HG02852 (cell line): ENCODE results near the gene CMSS1.
"Not testable (repeated sequence)": the region's sequence is repeated elsewhere in the genome, so short reads cannot be mapped to it uniquely, and the experiment has no call there.

ENCODE experiments used
- ATAC-seq: cut with Tn5 transposase; IDR thresholded peaks from one replicate; pipeline ENCODE4 v1.9.1; 2021; ENCODE audit warnings: mild to moderate bottlenecking, moderate library complexity; ENCODE audit not compliant: unreplicated experiment

CMSS1 gene

DNA sequence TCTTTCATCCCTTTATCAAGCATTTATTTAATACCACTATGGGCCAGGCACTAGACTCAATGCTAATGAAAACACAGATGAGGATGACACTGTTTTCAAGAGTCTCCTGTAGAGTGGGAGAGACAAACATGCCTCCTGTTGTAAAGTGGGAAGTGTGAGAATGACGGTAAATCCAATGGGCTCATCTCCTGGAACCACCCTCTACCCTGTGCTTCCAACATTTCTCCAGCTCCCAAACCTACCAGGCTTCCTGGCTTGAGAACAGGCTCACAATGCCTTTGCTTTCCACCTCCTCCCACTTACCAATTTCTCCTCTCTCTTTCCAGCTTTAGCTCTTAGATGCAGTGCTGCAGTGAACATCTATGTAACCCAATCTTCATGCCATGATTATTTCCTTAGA lies 389.0 kb downstream of the CMSS1 start:
- ATAC-seq = no peak

DNA sequence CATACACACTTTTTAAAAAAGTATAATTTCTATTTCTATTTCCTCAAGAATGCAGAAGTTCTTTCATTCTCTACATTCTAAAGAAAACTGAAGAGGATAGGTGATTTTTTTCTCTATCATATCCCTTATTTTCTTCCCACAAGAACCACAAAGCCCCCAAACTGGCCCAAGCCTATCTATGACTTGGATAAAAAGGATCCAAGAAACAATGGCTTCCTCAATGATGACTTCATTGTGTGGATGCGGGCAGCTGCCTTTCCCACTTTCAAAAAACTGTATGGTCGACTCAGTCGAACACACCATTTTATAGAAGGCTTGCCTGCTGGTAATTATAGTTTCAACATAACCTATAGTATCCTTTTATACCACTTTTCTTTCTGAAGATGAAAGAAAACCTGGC lies 390.2 kb downstream of the CMSS1 start:
- no peak for ATAC-seq

DNA sequence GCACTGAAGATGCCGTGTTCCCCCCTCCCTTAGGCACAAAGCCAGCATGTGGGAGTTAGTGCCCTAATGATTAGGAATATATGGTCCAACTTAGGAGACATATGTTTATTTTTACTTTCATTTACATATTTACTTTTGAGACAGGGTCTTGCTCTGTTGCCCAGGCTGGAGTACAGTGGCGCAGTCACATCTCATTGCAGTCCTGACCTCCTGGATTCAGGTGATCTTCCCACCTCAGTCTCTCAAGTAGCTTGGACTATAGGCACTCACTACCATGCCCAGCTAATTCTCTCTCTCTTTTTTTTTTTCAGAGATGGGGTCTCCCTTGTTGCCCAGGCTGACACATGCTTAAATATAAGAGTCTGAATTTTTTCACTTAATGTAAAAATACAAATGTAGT lies 391.5 kb downstream of the CMSS1 start:
- no peak for ATAC-seq

DNA sequence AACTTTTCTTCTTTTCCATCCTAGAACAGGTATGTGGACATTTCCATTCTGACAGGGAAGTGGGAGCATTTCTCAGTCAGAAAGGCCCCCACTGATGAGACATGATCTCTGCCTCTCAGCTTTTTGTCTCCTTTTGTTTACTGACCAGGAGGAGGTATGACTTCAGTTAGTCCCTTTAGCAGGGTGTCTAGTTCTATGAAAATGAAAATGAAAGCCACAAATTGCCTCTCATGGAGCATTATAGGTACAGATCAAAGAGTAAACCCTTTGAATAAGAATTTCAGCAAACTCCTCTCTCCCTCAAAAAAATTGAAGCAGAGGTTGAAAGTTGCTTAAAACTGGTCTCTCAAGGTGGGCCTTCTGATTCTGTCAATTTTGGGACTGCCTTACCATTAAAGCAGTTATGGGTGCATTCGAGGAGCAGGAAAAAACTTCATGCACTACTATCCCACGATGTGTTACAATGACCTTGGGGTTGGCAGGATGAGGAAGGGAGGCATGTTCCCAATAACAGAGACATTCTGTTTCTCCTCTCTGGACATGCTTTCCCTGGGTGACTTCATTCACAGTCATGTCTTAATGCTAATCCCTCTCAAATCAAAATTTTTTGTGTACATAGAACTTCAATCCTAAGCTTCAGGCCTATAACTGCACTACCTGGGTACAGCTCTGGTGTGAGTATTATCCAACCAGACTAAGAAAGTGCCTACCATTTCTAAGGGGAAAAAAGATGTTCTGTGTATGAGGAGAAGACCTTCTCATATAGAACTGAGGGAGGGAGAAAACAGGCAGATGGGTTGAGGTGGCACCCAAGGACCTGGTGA lies 392.5 kb downstream of the CMSS1 start:
- peak; percentile 97 for ATAC-seq

DNA sequence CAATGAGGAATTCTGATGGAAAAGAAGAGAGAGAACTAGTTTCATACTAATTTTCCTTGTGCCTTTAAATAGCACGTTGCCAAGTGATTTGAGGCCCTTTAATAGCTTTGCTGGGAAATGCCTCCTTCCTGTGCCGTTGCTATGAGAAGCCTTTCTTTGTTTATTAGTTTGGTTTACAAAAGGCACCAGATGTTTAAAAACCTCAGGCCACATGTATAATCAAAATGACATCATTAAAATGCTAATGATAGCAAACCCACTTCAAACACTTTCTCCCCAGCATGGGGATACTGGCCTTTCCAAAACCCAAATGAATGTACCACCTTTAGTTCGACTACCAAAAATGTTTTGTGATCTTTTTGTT lies 393.1 kb downstream of the CMSS1 start:
- peak; percentile 7 for ATAC-seq

DNA sequence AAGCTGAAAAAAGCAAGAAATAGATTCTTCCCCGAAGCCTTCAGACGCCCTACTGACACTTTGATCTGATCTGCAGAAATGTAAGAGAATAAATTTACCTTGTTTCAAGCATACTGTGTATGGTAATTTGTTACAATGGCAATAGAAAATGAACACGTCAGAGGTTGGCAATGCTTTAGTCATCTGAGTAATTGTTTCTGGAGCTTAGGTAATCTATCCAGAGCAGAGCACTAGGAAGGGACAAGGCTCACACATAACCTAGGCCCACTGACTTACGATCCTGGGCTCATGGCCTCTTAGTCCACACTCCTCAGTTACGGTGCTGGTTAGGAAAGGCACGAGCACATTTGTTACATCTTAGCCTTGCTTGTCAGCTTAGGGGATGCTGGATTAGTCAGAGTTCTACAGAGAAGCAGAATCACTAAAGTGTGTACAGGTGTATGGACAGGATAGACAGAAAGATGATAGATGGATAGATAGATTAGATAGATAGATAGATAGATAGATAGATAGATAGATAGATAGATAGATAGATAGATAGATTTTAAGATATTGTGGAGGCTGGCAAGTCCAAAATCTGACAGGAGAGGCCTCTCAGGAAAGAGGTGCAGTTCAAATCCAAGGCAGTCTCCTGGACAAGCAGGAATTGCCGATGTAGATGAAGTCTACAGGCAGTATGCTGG lies 396.4 kb downstream of the CMSS1 start:
- no peak for ATAC-seq

DNA sequence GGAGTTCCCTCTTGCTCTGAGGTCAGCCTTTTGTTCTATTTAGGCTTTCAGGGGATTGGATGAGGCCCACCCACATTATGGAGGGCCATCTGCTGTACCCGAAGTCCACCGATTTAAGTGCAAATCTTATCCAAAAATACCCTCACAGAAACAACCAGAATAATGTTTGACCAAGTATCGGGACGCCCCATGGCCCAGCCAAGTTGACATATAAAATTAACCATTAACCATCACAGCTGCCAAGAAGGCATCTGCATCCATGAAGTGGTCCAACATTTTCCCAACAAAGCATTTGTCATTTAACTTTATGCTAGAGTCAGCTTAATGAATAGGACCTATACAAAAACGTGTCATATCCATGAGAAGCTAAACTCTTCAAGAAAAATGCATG lies 396.9 kb downstream of the CMSS1 start:
- no peak for ATAC-seq

DNA sequence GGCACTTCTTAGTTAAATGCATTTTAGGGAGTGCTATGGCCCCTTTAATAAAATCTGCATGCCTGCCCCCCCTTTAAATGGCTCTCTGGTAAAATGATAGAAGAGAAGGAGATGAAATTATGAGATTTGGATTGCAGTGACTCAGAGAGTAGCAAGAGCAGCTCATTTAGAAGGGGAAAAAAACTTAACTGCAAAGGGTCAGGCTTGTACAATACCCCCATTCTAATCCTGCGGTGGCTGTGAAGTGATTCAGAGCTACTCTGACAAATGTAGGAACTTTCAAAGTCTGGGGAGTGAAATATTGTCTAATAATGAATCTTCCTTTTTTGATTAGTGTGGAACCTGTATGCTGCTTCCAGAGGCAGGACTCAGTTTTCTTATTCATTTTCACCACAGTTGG lies 399.1 kb downstream of the CMSS1 start:
- no peak for ATAC-seq

DNA sequence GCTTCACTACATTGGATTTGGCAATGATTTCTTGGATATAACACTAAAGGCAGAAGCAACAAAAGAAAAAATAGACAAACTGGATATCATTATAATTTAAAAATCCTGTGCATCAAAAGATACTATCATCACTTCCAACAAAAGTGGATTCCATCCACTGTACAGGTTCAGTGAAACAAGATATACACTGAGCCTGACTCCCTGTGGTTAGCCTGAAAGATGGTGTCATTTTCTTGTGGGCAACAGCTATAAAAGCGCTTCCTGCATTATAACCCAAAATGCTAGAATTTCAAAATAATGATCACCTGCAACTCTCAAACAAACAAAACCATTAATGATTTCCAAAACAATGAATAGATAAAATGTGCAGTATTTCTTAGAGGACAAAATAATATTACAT lies 403.5 kb downstream of the CMSS1 start:
- no peak for ATAC-seq

DNA sequence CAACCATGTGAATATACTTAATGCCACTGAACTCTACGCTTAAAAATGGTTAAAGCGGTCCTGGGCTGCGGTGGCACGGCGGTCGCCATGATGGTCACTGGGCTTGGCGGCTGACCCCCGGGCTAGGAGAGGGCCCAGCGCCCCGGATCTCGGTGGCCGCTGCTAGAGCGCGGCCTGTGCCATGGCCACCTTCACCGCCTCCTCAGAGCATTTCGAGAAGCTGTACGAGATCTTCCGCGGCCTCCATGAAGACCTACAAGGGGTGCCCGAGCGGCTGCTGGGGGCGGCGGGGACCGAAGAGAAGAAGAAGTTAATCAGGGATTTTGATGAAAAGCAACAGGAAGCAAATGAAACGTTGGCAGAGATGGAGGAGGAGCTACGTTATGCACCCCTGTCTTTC lies 407.5 kb downstream of the CMSS1 start:
- ATAC-seq = no peak

DNA sequence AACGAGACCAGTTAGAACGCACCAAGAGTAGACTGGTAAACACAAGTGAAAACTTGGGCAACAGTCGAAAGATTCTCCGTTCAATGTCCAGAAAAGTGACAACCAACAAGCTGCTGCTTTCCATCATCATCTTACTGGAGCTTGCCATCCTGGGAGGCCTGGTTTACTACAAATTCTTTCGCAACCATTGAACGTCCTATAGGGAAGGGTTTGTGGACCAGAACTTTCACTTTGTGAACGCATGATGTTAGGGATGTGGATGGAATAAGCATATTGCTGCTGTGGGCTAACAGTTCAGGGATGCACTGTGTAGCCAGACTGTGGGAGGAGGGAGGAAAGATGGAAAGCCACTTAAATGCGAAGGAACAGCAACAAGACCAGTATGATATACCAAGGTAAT lies 408.2 kb downstream of the CMSS1 start:
- no peak for ATAC-seq

DNA sequence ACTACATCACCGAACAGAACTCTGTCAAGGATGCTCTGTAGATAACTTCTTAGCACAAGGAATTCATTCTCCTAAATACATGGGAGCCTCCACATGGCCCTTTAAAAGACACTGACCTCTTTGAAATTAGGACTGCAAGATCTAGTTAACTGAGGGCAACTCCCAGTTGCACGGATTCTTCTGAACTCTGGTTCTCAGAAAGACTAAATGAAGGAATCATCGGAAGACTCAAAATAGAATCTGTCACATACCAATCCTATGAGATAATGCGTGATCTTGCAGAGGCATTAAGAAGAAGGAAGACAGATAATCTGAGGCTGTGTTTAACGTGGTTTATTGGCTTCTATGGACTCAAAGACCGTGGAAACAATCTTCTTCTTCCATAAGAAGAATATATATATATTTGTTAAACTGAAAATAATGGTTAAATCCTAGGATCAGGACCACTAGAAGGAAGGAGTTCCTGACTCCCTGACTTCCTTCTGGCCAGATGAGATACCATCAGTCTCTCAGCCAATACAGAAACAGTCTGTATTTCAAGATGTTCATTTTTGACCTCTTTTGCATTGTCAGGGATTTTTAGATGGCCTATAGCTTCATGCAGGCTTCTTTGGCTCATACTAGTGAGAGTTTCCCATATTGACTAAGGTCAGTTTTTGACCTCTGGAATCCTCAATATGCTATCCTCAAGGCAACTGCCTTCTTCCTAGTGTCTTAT lies 409.2 kb downstream of the CMSS1 start:
- no peak for ATAC-seq

DNA sequence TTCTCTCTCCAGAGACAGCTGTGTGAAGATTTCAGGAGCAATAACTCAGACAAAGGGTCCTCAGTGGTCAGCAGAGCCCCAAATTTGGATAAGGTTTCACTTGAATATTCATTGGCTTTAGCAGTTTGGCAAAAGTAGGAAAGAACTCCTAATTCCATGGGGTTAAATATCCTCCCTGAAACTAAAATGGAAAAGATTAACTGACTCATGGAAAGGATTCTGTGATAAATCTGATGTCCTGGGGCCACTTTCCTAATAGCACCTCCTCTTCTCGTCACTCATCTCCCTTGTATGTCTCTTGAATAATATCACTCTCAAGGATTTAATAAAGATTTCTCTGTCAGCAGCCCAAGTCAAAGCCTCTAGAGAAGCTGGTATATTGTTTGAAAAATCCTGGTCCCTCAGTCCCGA lies 409.9 kb downstream of the CMSS1 start:
- no peak for ATAC-seq

DNA sequence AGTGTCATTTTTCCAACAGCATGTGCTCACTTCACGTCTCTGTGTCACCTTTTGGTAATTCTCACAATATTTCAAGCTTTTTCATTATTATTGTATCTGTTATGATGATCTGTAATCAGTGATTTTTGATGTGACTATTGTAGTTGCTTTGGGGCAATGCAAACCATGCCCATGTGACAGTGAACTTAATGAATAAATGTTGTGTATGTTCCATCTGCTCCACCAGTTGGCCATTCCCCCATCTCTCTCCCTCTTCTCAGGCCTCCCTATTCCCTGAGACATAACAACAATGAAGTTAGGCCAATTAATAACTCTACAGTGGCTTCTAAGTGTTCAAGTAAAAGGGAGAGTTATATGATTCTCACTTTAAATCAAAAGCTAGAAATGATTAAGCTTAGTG lies 410.6 kb downstream of the CMSS1 start:
- ATAC-seq = no peak

DNA sequence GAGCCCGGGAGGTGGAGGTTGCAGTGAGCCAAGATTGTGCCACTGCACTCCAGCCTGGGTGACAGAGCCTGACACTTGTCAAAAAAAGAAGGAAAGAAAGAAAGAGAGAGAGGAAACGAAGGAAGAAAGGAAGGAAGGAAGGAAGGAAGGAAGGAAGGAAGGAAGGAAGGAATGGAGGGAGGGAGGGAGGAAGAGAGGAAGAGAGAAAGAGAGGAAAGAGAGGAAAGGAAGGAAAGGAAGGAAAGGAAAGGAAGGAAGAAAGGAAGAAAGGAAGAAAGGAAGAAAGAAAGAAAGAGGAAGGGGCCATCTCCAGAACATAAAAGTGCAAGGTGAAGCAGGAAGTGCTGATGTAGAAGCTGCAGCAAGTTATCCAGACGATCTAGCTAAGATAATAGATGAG lies 411.5 kb downstream of the CMSS1 start:
- ATAC-seq = not testable (repeated sequence)

DNA sequence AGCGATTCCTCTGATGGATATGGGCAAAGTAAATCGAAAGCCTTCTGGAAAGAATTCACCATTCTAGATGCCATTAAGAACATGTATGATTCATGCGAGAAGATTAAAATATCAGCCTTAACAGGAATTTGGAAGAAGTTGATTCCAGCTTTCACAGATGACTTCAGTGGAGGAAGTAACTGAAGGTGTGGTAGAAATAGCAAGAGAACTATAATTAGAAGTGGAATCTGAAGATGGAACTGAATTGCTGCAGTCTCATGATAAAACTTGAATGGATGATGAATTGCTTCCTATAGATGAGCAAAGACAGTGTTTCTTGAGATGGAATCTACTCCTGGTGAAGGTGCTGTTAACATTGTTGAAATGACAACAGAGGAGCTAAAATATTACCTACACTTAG lies 413.0 kb downstream of the CMSS1 start:
- no peak for ATAC-seq
